AG10803 (cell line): Measurements from ENCODE around the gene SLC6A2.

ENCODE experiments used
- DNase-seq: peaks from one replicate; pipeline ENCODE4 v3.0.0; 2010; ENCODE audit warnings: low read depth
- H3K4me3 ChIP-seq: 2 replicates; pipeline ENCODE4 v1.5.1; 2011; ENCODE audit warnings: mild to moderate bottlenecking, low read length, control low read depth
- CTCF ChIP-seq: conservative IDR thresholded peaks from 2 replicates; pipeline ENCODE4 v1.5.1; 2011; ENCODE audit warnings: mild to moderate bottlenecking, low read length, control low read depth, inconsistent platforms

Gene SLC6A2

GRCh38 chr16:55687802-55688201 lies 32.0 kb downstream of the SLC6A2 start:
- no peak for DNase-seq
- H3K4me3 ChIP-seq, result no peak overlapping the region
- TF ChIP-seq CTCF, result no peak

- TF ChIP-seq CTCF, result no peak
- no peak for DNase-seq
- H3K4me3 ChIP-seq, result no peak overlapping the region
These were observed 35.1 kb downstream of the SLC6A2 start for GRCh38 chr16:55690841-55691240.

GRCh38 chr16:55691771-55692170 lies 36.0 kb downstream of the SLC6A2 start:
- TF ChIP-seq CTCF, result no peak
- no peak for DNase-seq
- H3K4me3 ChIP-seq, result no peak overlapping the region

GRCh38 chr16:55695595-55695994 lies 39.8 kb downstream of the SLC6A2 start:
- H3K4me3 ChIP-seq, result no peak overlapping the region
- TF ChIP-seq CTCF, result no peak
- no peak for DNase-seq

- DNase-seq, result no peak
- H3K4me3 ChIP-seq, result no peak overlapping the region
- no peak for TF ChIP-seq CTCF
These were observed 42.1 kb downstream of the SLC6A2 start for GRCh38 chr16:55697867-55698266.

GRCh38 chr16:55698331-55698730 lies 42.5 kb downstream of the SLC6A2 start:
- no peak for DNase-seq
- no peak for TF ChIP-seq CTCF
- no peak overlapping the region for H3K4me3 ChIP-seq

- H3K4me3 ChIP-seq, result no peak overlapping the region
These were observed 43.2 kb downstream of the SLC6A2 start for GRCh38 chr16:55698946-55699345.

More at GRCh38 chr16:55698946-55699345, 43.2 kb downstream of the SLC6A2 start:
- TF ChIP-seq CTCF, result no peak
- no peak for DNase-seq
